IPS-NIHi11 (cell line): Measurements from ENCODE around the gene OSM.
"Not testable (repeated sequence)": the region's sequence is repeated elsewhere in the genome, so short reads cannot be mapped to it uniquely, and the experiment has no call there.

Source experiments
- DNase-seq: peaks from one replicate; pipeline ENCODE4 v3.0.0; 2012; ENCODE audit warnings: mixed read lengths, low spot score

The OSM gene

DNA sequence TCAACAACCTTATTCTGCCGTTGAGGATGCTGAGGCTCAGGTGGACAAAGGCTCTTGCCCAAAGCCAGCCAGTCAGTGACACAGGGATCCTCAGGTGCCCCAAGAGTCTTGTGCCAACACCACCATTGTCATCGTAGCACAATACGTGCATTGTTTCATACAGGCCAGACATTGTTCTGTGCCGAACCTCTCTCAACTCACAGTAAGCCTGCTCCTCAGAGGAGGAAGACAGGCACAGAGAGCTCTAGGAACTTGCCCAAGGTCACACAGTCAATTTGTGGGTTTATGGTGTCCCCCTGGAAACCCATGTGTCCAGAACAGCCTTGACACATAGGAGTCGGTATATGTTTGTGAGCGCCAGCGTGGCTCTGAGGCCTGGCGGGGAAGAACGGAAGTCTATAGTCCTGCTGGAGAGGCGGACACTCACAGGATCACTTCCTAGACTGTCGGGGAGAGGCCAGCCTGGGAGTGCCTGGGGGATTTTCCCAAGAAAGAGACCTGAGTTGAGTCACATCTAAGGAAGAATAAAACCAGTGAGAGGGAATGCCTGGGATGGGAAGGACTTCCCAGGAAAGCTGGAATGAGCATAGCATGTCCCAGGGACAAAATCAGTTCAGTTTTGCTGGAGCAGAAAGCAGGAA, 40.3 kb downstream of the OSM start:
- DNase-seq: no peak

DNA sequence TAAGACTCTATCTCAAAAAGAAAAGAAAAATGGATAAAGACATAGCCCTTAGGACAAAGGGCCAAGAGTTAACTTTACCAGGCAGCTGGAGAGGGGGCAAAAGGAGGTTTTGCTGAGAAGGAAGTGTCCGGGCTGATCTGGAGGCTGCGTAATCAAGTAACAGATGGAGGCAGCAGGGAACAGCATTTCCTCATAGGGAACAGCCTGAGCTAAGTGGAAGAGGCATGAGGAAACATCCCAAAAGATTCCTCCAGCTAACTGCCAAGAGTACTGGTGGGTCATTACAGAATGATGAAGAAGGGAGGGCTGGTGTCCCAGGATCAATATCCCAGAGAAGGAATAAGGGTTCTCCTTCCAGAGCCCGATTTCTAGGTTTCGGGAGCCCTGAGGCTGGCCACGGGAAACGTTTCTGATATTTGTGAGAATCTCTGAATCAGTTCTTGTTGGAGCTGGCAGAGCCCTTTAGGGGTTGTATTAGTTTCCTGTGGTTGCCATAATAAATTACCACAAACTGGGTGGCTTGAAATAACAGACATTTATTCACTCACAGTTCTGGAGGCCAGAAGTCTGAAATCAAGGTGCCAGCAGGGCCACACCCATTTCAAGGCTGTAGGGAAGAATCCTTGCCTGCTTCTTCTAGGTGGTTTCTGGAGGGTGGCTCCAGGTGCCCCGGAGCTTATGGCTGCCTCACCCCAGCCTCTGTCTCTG, 41.3 kb downstream of the OSM start:
- no peak for DNase-seq

DNA sequence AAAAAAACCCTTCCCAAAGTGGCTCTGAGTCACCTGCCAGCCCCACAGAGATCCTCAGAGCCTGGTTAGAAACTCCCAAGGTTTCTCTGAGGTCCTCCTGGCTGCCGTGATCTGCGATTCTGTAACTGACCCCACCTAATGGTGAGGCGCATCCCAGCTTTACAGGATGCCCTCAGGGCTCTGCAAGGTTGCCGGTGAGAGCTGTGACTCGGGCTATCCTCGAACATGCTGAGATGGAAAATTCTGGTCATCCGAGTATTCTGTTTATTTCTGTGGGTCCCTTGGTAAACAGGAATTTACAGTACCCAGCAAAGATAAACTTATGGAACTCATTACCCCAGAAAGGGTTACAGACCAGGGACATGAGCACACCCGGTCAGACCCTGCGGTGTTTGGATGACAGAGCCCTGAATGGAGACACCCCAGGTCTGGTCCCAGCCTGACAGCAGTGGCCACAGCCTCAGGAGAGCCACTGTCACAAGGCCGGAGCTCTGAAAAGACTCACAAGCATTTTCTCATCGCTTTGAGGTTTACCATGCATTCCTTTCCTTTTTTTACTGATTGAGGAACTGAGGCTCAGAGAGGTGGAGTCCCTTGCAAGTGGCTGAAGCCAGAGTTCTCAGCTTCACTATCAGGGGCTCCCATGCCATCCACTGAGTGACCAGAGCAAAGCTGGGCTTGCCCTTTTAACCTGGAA, 42.3 kb downstream of the OSM start:
- DNase-seq: no peak

DNA sequence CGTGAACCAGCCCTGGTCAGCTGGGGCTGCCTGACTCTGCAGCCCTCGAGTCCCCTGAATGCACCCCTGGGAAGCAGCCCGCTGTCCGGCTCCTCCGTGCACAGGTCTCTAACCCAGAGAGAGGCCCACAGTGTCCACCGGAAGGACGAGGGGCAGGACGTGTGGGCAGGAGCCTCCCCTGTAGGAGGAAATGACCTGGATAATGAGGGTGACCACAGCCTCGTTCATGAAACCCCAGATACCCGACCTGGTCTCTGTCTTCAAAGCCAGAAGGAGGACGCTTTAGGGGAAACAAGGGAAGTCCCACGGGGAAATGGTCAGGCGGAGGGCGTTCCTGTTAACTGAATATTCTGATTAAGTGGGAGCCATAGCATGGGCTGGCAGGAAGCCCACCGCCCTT, 43.3 kb downstream of the OSM start:
- no peak for DNase-seq

DNA sequence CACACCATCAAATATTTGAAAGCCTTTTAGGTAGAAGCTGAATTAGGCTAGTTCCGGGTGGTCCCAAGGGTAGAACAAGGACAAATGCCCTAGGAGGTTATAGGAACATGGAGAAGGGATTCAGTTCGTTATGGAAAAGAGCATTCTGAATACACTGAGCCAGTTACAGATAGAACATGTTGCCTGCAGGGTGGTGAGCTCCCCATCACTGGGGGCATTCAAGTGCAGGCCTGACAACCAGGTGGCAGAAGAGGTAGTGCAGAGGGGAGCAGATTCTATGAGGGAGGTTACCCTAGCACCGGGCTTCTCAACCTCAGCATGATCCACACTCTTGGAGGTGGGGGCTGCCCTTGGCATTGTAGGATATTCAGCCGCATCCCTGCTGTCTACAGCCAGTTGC, 44.3 kb downstream of the OSM start:
- DNase-seq: no peak

DNA sequence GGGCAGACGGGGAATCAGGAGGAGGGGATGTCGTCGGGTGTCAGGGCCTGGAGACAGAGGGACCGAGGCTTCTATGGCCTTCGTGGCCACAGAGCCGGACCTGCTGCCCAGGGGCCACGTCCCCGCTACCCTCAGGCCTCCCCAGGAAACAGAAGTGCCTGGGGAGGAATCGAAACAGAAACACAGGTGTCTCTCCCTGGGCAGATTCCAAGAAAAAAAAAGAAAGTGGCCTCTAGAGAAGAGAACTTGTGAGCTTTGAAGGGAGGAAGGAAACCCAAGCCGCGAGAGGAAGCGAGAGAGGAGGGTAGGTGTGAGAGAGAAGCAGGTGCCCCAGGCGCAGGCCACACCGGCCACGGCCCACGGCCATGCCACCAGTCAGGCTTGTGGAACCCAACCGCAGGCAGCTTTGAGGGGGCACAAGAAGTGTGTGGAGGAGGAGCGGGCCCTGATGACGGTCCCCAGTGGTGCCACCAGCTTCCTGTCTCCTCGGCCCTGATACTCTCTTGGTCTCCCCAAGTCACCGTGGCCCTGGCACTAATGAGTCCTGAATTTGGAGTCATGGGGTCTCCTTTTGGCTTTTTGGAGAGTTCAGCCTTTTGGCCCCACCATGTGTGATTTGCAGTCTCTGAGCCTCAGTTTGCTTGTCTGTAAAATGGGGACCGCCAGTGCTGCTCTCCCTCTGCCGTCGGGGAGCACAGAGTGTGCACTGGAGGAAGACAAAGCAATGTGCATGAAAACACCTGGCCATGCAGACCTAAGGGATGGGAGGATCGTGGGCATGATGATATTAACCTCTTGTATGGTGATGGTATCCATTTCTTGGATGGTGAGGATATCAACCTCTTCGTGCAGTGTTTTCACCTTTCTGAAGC, 45.3 kb downstream of the OSM start:
- DNase-seq: no peak

DNA sequence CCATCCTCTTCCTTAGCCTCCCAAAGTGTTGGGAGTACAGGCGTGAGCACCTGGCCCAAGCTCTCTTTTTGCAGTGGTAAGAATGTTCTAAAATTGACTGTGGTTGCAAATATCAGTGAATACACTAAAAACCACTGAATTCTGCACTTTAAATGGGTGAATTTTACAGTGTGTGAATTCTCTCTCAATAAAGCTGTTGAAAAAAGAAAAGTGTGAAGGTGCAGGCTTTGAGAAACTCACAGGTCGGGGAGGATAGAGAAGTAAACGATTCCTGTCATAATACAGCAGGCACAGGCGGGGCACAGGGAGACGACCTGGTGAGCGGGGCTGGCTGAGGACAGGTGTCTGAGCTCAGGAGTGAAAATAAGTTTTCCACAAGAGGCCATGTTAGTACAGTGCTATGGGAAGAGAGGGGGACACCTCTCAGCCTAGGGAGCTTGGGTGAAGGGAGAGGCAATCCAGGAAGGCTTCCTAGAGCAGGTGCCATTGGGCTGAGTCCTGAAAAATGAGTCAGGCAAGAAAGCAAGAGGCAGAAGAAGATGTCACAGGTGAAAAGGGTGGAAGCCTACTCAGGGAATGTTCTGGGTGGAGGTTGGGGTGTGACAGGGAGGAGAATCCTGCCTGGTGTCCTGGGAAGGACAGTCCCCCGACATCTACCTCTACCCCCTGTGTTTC, 46.2 kb downstream of the OSM start:
- DNase-seq: no peak

DNA sequence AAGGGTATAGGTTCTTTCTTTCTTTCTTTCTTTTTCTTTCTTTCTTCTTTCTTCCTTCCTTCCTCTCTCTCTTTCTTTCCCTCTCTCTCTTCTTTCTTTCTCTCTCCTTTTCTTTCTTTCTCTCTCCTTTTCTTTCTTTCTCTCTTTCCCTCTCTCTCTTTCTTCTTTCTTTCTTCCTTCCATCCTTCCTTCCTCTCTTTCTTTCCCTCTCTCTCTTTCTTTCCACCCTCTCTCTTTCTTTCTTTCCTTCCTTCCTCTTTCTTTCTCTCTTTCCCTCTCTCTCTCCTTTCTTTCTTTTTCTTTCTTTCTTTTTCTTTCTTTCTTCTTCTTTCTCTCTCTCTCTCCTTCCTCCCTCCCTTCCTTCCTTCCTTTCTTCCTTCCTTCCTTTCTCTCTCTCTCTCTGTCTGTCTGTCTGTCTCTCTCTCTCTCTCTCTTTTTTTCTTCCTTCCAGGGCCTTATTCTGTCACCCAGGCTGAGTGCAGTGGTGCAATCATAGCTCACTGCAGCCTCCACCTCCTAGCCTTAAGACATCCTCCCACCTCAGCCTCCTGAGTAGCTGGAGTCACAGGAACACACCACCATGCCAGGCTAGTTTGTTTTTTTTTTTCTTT, 46.9 kb downstream of the OSM start:
- no peak for DNase-seq

DNA sequence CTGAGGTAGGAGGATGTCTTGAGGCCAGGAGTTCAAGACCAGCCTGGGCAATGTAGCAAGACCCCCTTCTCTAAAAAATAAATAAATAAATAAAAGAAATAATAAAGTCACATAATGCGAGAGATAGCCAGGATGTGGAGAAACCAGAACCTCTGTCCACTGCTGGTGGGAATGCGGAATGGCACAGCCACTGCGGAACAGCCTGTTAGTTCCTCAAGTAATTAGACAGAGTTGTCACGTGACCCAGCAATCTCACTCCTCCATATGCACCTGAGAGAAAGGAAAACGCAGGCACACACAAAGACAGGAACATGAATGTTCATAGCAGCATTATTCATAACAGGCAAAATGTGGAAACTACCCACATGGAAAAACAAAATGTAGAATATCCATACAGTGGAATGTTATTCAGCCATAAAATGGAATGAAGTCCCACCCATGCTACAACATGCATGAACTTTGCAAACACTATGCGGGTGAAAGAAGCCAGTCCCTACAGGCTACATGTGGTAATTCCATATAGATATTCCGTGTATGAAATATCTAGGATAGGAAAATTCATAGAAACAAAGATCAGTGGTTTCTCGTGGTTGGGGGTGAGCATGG, 47.5 kb downstream of the OSM start:
- DNase-seq: no peak

DNA sequence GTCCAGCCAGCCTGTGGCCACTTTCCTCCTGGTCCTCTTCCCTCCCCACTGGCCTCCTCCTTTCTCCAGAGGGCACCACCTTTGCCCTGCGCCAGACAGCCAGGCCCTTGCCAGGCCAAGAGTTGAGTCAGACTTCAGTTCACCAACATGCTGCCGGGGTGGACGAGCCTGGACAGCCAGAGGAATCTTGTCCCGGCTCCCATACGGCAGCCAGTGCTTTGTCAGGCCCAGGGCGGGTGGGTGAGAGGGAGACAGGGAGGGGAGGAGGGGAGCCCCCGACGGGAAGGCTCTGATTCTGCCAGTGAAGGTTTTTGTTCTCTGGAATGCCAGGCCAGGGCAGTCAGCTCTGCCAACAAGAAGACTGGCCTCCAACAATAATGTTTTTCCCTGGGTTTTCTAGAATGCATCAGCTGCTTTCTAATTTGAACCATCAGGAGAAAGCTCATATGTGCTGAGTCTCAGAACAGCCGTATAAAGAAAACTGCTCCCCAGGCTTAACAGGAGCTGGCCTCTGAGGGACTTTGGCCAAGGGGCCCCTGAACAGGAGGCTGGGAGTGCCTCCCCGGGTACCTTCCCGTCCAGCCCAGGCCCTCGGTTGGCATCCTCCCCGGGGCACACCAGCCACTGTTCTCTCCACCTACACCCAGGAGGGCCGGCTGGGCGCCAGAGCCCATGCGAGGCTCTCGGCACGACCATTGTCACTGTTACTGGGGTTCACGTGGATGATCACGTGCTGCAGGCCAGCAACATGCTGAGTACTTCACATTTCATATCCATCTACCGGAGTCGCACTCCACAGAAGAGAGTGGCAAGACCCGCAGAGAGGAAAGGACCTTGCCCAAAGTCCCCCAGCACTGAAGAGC, 48.7 kb downstream of the OSM start:
- DNase-seq: no peak

DNA sequence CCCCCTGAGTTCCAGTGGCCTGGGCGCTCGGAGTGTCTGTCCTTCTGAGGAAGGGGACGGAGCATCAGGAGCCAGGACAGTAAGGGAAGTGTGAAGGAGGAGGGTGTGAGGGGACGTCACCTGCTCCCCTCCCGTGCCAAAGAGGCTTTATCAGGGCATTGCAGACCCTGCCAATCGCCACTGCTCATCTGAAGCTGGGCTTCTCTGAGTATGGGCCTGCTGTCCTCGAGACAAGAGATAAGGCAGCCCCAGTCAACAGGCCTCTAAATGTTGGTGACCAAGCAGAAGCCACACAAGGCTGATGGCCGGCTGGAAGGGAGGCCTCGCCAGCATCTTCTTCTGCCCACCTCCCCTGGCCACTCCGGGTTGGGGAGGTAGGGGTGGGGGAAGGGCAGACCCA, 49.9 kb downstream of the OSM start:
- no peak for DNase-seq

DNA sequence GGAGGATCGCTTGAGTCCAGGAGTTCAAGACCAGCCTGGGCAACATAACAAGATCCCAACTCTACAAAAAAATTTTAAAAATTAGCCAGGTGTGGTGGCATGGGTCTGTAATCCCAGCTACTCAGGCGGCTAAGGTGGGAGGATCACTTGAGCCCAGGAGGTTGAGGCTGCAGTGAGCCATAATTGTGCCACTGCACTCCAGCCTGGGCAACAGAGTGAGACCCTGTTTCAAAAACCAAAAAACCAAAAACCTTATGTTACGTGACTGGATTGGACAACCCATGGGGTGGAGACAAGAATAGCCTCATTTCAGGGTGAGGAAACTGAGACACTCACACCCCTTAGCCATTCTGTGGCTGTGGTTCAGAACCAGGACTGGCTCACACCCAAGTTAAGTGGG, 50.4 kb downstream of the OSM start:
- not testable (repeated sequence) for DNase-seq

DNA sequence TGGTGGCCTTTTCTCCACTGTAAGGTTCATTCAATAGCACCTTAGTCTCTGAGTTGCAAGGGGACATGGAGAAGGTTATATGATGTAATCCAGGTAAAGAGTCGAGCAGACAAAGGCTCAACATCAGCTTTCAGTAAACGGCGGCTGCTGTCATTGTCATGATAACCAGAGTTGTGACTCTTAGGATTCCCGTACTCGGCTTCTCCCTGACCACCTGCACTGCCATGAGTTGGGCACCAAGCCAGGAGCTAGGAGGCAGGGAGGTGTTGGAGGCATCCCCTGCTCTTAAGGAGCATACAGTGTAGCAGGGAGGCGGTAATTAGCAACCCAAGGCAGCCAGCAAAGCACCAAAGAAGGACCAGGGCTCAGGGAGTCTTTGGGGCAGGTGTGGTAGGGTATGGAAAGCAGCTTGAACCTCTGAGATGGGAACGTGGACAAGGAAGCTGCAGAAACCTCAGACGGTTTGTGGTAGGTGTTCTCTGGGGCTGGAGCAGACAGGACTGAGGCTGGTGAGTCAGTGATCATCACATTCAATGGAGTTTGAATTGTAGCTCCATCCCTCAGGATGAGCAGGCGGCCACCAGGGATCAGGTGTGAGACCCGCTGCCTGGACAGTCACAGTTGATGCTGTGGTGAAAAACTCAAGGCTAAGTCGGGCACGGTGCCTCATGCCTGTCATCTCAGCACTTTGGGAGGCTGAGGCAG, 51.8 kb downstream of the OSM start:
- DNase-seq: no peak

DNA sequence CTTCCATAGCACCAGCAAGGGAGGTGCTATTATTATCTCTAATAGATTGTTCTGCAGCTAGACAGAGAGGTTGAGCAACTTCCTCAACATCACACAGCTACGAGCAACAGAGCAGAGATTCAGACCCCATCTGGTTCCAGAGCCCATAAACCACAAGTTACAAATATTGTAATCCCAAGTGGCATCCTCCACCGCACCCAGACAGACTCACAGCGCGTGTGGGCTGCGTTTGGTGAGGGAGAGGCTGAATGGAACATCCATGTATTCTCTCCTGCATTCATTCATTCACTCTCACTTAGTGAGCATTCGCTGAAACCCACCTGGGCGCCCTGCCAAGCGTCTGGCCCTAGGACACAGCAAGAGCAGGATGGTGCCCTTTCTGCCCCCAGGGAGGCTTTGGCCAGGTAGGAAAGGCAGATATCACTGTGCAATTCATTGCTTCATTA, 53.6 kb downstream of the OSM start:
- no peak for DNase-seq
